Measurements from ENCODE around the gene TRAF3IP1. TPM values are rescaled to one million over a fixed set of nuclear protein-coding genes. Genes with fewer than 3 reads are reported as not detected.
A peak's percentile ranks its signal among the peaks of the same experiment; 100 is the strongest.
"Not testable (repeated sequence)": the region's sequence is repeated elsewhere in the genome, so short reads cannot be mapped to it uniquely, and the experiment has no call there.

Gene TRAF3IP1
- total RNA-seq, 1 donor from 2014 or later, result 20.8 TPM

DNA sequence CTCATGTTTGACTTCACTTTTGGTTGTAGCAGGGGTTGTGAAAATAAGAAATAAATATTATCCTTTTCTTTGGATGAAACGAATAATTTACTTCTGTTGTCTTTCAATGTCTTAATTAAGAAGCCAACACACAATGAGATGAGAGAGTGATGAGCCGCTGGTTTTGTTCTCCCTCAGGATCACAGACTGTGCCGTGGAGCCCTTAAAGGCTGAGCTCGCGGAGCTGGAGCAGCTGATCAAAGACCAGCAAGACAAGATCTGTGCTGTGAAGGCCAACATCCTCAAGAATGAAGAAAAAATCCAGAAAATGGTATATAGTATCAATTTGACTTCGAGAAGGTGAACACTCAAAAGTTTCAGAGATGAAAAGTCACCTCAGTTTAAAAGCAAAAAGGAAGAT lies 78.3 kb downstream of the TRAF3IP1 start:
- H3K4me3 ChIP-seq, result no peak overlapping the region
- TF ChIP-seq, protein P1, sequence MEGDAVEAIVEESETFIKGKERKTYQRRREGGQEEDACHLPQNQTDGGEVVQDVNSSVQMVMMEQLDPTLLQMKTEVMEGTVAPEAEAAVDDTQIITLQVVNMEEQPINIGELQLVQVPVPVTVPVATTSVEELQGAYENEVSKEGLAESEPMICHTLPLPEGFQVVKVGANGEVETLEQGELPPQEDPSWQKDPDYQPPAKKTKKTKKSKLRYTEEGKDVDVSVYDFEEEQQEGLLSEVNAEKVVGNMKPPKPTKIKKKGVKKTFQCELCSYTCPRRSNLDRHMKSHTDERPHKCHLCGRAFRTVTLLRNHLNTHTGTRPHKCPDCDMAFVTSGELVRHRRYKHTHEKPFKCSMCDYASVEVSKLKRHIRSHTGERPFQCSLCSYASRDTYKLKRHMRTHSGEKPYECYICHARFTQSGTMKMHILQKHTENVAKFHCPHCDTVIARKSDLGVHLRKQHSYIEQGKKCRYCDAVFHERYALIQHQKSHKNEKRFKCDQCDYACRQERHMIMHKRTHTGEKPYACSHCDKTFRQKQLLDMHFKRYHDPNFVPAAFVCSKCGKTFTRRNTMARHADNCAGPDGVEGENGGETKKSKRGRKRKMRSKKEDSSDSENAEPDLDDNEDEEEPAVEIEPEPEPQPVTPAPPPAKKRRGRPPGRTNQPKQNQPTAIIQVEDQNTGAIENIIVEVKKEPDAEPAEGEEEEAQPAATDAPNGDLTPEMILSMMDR (IDR thresholded peaks at IDR 0.05), result no peak
- peaks cover 15% of the 10 kb centered on the region for H3K36me3 ChIP-seq
- ATAC-seq (no peak), DNase-seq (no peak)
- intact Hi-C loops (cut with DNase I), result no loop called here
- H3K27ac ChIP-seq, result no peak overlapping the region
- no peaks in the 10 kb centered on the region for H3K4me1 ChIP-seq
- no peaks in the 10 kb centered on the region for H3K27me3 ChIP-seq
- no peaks in the 10 kb centered on the region for H3K9me3 ChIP-seq

DNA sequence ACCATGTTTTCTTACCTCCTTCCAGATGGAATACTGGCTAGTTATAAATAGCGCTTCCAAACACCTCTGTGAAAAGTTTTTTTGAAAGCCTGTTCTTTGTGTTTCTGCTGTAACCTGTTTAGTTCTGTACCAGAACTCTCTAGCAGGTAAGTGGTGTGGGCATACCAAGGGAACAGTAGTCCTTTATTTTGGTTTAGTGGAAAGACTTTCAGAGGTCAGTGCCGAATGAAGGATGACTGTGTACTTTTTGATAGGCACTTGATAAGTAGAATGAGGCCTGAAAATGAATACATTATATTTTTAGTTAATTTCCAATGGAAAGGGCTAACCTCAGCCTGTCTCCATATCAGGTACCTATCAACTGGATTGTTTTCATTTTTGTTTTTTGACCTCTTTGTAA lies 78.8 kb downstream of the TRAF3IP1 start:
- peaks cover 15% of the 10 kb centered on the region for H3K36me3 ChIP-seq
- DNase-seq (no peak), ATAC-seq (no peak)
- no peak overlapping the region for H3K27ac ChIP-seq
- intact Hi-C loops (cut with DNase I), result no loop called here
- no peaks in the 10 kb centered on the region for H3K27me3 ChIP-seq
- TF ChIP-seq, protein P1 (IDR thresholded peaks at IDR 0.05), result no peak
- no peaks in the 10 kb centered on the region for H3K9me3 ChIP-seq
- no peak overlapping the region for H3K4me3 ChIP-seq
- no peaks in the 10 kb centered on the region for H3K4me1 ChIP-seq

DNA sequence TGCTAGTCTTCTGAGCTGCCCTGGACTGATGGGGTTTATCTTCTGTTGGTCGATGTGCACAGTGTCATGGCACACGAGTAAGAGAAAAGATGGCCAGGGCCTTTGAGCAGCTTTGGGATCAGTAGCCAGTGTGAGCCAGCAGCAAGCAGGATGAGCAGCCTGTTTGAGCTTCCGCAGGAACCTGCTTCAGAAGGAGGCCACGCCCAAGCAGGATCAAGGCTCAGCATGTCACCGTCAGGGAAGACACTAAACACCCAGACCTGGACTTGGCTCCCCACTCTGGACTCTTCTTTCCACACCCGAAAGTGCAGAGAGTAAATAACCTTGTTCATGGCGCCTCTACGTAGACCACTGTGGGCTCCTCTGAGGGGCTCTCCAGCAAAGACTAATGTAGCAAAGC lies 81.2 kb downstream of the TRAF3IP1 start:
- TF ChIP-seq, protein P1 (IDR thresholded peaks at IDR 0.05), result no peak
- ATAC-seq, result no peak
- no peak overlapping the region for H3K4me3 ChIP-seq
- DNase-seq, result no peak
- H3K27ac ChIP-seq, result no peak overlapping the region
- H3K9me3 ChIP-seq, result no peaks in the 10 kb centered on the region
- intact Hi-C loops (cut with DNase I), result no loop called here
- no peaks in the 10 kb centered on the region for H3K27me3 ChIP-seq
- peaks cover 15% of the 10 kb centered on the region for H3K36me3 ChIP-seq
- H3K4me1 ChIP-seq, result no peaks in the 10 kb centered on the region

DNA sequence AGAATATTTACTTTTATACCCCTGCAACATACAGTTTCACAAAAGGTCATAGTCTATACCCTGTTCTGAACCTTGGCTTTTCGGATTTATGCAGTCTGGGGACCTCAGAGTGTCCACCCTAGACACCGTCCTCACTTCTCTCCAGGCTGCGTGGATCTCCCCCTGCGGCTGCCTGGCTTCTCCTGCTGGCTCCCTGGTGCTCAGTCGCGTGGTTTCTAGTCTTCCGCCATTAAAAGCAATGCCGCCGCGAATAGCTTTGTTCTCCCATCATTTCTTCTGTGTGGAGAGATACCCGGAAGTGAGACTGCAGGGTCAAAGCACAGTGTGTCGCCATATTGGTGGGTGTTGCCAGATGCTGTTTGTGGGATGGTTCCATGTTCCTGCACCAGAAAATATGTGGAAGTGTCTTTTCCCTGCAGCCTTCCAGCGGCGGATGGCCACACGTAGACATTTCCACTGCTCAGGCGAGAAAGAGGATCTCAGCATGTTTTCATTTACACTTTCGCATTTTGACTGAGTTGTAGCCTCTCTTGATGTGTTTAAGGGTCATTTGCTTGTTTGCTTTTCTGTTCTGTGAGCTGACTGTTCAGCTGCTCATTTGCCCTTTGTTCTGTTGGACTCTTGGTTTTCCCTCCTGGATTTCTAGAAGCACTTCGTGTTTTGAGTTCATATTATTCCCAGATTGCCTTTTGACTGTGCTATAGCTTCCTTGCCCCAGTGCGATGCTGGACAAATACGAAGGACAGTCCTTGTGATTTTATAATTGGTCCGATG lies 83.5 kb downstream of the TRAF3IP1 start:
- TF ChIP-seq, protein P1 (IDR thresholded peaks at IDR 0.05), result no peak
- H3K36me3 ChIP-seq, result peaks cover 15% of the 10 kb centered on the region
- no peak for DNase-seq
- peak; percentile 48 for ATAC-seq
- H3K9me3 ChIP-seq, result no peaks in the 10 kb centered on the region
- H3K4me1 ChIP-seq, result no peaks in the 10 kb centered on the region
- no peaks in the 10 kb centered on the region for H3K27me3 ChIP-seq
- intact Hi-C loops (cut with DNase I), result no loop called here
- no peak overlapping the region for H3K27ac ChIP-seq
- H3K4me3 ChIP-seq, result peak overlapping the region; percentile 23

DNA sequence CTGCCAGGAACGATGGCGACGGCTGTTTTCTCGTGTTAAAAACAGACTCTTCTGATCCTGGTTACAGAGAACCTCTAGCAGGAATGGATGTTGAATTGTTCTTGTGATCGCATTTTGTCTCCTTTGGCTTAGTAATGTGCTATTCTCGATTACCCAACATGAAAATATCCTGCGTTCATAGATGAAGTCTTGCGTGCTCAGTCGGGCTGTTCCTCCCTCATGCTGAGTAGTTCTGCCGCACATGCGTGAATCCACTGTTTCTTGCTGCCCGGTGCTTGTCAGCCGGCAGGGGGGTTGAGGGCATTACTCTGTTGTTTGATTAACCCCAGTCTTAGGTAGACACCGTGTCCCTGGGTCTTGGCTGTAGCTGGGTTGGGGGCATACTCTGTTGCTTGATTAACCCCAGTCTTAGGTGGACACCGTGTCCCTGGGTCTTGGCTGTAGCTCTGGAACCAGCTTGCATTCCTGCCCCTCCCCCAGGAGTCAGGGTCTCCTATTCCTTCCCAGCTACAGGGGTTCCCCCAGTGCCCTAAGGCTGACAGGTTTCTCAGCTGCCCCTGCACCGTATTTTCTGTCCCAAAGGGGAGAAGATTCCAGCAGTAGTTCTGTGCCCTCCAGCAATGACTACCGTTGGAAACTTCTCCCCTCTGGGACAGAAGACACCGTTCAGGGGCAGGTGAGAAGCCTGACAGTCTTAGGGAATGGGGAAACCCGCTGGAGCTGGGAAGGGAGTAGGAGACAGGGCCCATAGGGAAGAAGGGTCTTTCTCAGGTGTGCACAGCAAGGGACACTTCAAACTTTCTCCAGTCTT lies 84.3 kb downstream of the TRAF3IP1 start:
- Histone ChIP-seq H3K36me3 (peaks cover 8% of the 10 kb centered on the region), H3K4me1 (no peaks in the 10 kb centered on the region), H3K27me3 (no peaks in the 10 kb centered on the region), H3K9me3 (no peaks in the 10 kb centered on the region), H3K4me3 (peak overlapping the region; percentile 23), H3K27ac (no peak overlapping the region)
- intact Hi-C loops (cut with DNase I), result no loop called here
- DNase-seq (no peak), ATAC-seq (peak; percentile 78)
- TF ChIP-seq, protein P1 (IDR thresholded peaks at IDR 0.05), result no peak

DNA sequence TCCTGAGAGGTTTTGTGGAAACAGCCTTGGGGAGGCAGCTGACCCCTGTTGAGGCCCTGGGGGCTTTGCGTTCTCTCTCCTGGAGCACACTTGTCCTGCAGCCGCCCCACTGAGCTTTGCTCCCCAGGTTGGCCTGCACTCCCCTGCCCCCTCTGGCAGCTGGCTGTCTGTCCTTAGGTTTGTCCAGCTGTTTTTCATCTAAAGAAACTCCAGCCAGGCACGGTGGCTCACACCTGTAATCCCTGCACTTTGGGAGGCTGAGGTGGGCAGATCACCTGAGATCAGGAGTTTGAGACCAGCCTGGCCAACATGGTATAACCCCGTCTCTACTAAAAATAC lies 84.9 kb downstream of the TRAF3IP1 start:
- H3K4me3 ChIP-seq; intact Hi-C loops (cut with DNase I); H3K4me1 ChIP-seq; ATAC-seq; H3K27ac ChIP-seq; DNase-seq; H3K9me3 ChIP-seq; H3K27me3 ChIP-seq; H3K36me3 ChIP-seq: not testable (repeated sequence)

Data from upper lobe of right lung (tissue), 1 donor.